IPS DF 4.7 (cell line): ENCODE results near the gene PDHX.
"Not testable (repeated sequence)": the region's sequence is repeated elsewhere in the genome, so short reads cannot be mapped to it uniquely, and the experiment has no call there.

Experiments
- DNase-seq: peaks from one replicate; pipeline ENCODE4 v3.0.0-alpha.2; 2013; ENCODE audit warnings: low spot score; ENCODE audit errors: extremely low read depth

Gene PDHX

GRCh38 chr11:34910817-34911216 lies 5.6 kb upstream of the PDHX start:
- DNase-seq = no peak

DNA sequence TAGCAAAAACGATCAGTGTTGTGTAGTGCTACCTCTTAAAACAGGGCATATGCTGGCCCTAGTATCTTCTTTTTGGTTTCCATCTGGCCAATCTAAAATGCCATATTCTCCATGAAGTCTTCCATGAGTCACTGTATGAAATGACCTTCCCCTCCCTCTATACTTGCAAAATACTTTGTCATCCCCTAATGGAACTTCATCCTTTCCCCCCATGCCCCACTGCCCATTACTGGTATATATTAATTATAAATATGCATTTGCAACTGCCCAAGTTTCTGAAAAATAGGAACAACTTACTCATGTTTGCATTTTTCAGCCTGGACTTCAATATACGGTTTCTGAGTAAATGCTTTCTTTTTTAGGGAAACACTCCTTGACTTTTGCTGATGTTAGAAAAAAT lies 4.7 kb upstream of the PDHX start:
- no peak for DNase-seq

DNA sequence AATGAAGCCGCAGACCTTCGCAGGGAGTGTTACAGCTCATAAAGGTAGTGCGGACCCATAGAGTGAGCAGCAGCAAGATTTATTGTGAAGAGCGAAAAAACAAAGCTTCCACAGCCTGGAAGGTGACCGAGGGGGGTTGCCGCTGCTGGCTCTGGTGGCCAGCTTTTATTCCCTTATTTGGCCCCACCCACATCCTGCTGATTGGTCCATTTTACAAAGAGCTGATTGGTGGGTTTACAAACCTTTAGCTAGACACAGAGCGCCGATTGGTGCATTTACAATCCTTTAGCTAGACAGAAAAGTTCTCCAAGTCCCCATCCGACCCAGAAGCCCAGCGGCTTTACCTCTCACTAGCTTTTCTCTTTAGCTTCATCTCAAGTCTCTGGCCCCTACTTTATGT lies 2.9 kb upstream of the PDHX start:
- DNase-seq = not testable (repeated sequence)

DNA sequence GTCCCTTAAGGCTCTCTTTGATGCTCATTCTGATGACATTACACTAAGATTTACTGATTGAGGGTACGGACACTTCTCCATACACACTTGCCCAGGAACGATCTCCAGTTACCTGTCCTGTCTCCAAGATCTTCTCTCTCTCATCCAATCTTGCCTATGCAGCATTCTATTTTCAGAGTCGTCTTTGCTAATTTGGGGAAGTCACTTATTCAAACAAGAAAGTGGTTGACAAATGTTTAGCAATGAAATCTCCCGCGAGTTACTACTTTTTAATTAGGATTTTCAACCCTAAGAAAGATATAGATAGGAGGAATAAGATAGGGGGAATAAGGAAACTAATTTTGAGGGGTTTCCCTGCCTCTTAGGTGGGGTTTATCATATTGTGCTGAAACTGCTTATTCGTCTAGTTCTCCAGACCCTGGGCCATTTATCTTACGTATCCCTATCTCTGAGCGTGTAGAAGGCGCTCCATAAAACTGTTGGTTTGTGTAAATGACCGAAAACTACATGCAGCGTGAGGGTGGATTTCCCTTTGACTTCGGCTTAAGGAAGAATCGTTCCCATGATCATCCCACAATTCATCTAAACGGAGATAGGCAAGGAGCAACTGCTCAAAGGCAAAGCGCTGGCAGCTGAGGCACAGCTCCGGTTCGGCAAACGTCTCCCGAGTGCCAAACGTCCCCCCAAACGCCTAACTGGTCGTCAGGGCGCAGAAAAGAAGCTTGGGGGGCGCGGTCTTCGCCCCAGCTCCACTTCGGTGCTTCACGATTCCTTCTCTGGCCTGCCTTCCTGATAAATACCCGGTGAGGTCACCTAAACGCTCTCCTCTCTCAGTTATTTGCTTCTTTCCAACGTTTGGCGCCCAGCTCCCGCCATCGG lies 1.0 kb upstream of the PDHX start:
- DNase-seq = no peak

- DNase-seq = no peak
These were observed 689 bp downstream of the PDHX start for GRCh38 chr11:34916843-34917770.

DNA sequence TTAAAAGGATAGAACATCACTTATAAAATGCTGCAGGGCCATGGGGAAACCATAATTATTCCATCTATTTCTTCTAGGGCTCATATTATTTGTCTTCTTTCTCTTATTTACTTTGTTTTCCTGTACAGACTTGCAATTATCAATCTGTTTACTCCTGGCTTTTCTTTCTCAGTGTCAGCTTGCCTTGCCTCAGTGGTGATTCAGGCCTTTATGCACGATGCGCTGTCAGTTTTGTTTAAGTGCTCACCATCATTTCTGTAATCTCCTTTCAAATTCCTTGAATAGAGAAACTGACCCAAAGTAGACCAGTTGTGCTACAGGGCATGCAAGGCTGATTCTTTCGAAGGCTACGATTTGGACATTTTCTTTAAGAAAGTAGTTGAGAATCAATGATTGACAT lies 4.7 kb downstream of the PDHX start:
- no peak for DNase-seq

DNA sequence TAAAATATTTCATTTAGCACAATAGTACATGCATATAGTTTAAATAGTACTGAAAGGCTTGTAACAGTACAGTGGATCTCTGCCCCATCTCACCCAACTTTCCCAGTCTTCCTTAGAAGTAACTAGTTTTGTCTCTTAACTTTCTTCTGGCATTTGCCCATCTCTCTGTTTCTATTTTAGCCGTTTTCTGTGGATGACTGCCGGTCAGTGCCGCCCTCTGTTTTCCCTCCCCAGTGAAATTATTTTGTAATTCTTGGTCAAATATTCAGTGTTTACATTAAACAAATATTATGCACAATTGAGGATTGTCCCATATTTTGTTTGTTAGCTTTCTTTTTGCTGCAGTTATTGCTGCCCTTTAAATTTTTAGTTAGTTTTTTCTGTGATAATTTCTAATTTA lies 8.3 kb downstream of the PDHX start:
- DNase-seq = no peak

DNA sequence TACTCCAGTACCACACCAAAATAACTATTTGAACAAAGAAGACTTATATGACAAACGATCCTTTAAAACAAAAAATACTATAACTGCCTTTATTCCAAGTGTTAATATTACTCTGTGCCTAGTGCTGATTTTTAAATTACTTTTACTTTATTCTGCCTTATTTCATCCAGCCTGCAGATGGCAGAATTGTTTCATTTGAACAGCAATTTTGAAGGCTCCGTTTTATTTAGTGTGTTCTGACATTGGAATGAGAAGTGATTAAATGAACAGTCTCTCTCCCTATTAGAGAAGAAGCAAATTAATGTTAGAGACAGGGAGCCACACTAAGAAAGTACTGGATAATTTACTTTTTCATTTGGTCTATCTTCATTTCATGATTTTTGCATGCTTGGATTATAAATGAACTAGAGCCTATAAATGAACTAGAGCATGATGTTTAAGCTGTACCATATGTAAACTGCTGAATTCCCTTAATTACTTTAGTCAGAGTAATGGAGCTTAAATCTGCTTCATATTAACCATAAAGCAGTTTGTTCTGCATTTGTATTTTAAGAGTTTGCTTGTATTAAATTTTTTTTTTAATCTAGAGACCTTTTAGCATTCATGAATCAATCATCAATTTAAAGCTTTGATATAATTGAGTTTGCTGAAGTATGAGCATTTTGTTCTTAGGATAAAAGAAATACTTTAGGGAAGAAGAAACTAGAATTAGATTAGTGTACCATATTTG lies 9.8 kb downstream of the PDHX start:
- no peak for DNase-seq

- DNase-seq = no peak
These were observed 10.4 kb downstream of the PDHX start for GRCh38 chr11:34926831-34927132.

- no peak for DNase-seq
These were observed 12.0 kb downstream of the PDHX start for GRCh38 chr11:34928268-34928959.

DNA sequence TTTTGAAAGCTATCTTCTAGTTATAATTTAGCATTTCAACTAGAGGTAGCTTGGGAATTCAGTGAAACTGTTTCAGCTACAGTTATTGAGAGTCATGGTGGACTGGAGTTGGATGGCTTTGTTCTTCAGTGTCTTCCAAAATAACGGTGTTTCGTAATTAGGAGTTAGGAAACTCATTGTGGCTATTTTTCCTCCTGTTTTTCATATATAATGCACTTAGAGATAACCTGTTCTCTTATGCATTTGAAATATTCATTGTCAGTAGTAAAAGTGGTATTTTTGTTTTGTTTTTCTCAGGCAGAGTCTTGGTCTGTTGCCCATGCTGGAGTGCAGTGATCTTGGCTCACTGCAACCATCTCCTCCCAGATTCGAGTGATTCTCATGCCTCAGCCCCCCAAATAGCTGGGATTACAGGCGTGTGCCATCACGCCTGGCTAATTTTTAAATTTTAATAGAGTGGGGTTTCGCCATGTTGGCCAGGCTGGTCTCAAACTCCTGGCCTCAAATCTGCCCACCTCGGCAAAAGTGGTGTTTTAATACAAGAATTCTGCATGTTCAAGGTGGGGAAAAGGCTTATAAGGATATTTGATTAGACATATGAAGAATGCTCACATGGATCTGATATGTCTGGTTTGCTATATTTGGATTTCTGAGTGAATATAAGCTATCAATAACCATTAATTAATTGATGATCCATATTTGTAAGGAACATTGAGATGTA lies 12.7 kb downstream of the PDHX start:
- no peak for DNase-seq

DNA sequence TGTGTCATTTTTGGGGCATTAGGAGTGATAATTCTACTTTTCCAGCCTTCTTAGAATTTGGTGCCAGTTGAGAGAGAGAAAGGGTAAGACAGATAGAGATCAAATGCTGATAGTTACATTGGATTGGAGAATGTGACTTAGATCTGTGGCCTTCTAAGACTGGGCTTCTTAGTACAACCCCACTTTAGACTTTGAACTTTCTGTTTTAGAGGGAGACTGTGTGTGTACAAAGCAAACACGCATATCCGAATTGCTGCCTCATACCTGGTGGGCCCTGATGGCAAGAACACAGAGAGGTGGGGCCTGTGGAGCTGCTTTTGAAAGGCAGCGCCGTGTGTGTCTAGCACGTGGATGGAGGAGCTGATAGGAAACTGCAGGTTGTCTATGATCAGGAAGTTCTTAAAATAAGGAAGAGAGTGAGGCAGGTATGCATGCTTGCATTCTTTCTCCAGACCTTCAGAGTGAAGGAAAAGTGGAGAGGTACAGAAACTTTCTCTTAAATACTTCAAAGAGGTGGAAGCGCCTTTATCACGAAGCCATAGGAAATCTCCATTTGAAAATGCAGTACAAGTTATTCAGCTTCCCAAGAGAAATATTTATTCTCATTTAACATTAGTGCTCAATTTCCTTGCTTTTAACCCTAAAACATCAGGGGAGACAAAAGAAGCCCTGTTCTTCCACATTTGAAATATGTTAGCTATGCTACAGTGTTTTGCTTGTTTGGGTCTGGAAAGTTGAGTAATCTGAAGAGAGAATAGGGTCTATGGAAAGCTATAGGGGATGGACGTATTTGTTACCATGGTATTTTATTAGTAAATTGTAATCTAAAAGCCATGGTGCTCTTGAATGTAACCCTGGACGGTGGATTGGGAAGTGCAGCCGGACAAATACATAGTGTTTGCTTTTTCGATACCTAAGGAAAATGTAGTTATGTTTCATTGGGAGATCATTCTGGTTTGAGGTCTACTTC lies 13.7 kb downstream of the PDHX start:
- DNase-seq = no peak

DNA sequence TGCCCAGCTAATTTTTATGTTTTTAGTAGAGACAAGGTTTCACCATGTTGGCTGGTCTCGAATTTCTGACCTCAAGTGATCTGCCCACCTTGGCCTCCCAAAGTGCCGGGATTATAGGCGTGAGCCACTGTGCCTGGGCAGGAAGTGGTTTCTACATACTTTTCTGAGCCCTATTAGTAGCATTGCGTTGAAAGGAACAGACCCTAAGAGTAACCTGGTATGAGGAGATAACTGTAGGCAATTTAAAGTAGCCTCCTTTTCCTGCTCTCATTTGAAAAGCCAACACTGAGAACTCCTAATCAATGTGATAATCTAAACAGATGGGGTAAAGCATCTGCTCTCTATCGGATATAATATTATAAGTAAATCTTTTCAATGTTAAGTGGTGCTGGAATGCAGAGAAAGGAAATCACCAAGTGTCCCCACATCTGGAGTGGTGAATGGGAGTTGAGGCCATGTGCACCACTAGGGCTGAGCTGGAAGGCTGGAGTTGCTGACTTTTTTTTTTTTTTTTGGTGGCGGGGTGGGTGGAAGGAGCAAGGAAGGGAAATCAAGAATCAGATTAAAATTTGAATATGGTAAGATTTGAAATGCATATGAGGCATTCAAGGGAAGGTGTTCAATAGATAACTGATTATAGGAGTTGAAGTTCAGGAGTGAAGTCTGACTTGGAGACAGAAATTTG lies 20.7 kb downstream of the PDHX start:
- no peak for DNase-seq

DNA sequence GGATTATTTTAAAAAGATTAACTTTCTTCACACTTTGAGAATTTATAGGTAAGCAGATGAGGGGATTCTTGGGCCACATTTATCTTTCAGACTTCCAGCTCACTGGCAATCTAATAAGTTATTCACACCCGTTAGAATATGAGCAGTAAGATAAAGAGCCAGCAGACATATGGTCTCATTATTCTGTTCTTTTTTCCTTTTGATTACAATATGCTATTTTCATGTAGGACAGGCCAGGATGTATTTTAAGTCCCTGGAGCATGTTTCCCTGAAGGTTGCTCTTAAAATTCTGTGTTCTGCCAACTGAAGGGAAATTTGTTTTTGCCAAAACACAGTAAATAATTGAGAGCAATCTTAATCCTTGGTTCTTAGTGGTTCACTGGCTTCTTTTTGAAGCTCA lies 22.2 kb downstream of the PDHX start:
- no peak for DNase-seq

GRCh38 chr11:34940026-34940677 lies 23.7 kb downstream of the PDHX start:
- no peak for DNase-seq

DNA sequence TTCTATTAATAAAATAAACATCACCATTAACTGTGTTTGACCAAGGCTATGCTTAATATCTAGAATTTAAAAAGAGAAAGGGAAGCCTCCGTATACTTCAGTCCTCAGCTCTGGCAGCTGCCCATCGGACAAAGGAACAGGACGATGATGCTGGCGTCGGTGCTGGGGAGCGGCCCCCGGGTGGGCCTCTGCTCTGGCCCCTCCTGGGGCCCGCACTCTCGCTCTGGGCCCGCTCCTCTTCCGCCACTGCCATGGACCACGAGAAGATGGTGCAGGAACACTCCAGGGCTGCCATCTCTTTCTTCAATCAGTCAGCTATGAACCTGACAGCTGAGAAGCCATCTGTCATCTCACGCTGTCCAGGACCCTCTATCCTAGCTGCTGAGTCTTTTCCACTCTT lies 25.3 kb downstream of the PDHX start:
- DNase-seq = no peak

DNA sequence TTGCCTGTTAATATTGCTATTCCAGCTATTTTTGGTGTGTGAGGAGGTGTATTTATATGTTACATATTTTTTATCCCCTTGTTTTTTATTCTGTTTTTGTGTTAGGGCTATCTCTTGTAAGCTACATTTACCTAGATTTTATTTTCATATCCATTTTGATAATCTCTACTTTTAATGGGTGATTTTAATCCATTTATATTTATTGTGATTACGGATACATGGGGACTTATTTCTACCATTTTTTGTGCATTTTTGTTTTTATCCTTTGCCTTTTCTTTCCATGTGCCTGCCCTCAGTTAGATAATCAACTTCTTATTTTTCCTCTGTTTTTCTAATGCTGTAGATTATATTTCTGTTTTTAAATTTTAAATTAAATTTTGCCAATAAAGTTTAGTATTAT lies 28.3 kb downstream of the PDHX start:
- DNase-seq = no peak

GRCh38 chr11:34948696-34949095 lies 32.3 kb downstream of the PDHX start:
- DNase-seq = no peak
